T47D (cell line): Measurements from ENCODE around the gene SHBG.
"Not testable (repeated sequence)": the region's sequence is repeated elsewhere in the genome, so short reads cannot be mapped to it uniquely, and the experiment has no call there.

Experiments used
- DNase-seq, 2 experiments: peaks; one replicate each; pipeline versions ENCODE4 v3.0.0 to v3.0.0-alpha.2; 2011 to 2012; ENCODE audit warnings: low read depth in 1 of 2, low spot score in 1 of 2
- JUND ChIP-seq: IDR thresholded peaks from 2 replicates; pipeline ENCODE4 v1.6.1; 2012; ENCODE audit warnings: low read depth
- in situ Hi-C: cut with HindIII; loops from 2 replicates; pipeline ENCODE4 v1.10.0; 2016; ENCODE audit warnings: low sequenced_read_pairs, low pct_unique_long_range_greater_than_20kb

Gene SHBG

DNA sequence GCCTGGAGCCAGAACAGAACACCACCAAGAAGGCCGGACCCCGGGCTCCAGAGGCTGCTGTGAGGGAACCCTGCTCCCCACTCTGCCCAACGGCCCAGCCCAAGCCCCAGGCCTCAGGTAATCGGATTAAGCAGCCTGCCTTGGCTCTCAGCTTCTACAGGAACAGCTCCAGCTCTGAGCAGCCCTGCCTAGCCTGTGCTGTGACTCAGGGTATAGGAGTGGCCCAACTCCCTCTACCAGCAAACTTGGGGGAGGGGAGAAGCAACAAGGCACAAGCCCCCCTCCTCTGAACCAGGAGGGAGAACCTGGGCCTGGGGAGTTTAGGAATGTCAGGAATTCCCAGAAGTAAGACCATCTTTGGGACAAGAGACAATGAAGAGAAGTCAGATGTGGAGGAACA lies 39.2 kb upstream of the SHBG start:
- no peak for TF ChIP-seq JUND
- in situ Hi-C loops, result no loop called here
- DNase-seq, result no peak

DNA sequence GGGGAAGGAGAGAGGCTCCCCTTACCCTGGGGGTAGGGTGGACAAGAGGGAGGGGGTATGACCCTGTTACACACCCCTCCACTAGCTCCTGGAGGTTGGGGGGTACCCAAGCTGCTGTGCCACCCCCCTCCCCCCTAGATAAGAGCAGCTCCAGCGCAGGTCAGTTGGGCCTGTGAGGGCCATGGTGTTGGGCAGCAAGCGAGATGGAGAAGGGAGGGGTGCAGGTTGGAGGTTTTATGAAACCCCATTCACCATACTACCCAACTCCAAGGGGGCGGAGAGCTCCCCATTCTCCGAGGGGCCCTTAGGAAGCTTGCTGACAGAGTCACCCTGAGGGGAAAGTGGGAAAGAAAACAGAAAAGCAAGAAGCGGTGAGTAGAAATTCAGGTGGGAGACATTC lies 38.3 kb upstream of the SHBG start:
- no peak for TF ChIP-seq JUND
- in situ Hi-C loops, result no loop called here
- no peak for DNase-seq

DNA sequence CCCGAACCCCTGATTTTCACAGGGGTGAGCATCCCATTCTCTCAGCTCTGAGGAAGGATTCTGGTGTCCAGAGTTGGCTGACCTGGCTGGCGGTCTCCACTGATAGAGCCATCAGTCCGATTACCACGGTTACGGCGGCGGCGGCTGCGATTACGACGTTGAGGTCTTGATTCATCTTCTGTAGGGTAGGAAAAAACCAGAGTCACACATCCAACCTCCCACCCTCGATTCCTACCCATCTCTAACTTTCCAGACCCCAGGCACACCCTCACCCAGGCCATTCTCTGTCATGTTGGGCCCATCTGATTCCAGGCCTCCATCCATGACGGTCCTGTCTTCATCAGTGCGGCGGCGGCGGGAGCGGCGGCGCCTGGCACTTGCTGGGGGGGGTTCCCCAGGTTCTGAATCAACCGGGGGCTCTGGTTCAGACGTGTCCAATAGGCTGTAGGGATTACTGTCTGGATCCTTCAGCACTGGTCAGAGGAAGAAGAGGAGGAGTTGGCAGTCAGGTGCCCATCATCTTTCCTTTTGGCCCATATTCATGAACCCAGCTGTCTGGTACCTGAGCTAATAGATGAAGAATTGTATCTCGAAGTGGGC lies 37.4 kb upstream of the SHBG start:
- in situ Hi-C loops, result no loop called here
- DNase-seq, result no peak
- no peak for TF ChIP-seq JUND

DNA sequence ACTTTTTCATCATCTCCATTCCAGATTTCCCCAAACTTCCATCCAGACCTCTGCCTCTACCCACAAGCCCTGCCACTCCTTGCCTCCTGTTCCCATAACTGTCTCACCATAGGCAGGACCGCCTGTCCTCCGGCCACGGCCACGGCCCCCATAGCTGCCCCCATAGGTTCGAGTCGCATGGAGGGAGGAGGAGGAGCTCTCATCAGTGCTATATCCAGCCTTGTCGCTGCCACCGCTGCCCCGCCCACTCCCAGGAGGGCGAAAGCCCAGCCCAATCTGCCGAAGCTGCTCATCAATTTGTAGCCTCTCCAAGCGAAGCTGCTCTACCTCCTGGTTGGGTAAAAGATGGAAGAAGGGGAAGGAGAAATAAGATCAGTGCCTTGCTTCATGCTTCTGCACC lies 36.6 kb upstream of the SHBG start:
- no peak for TF ChIP-seq JUND
- in situ Hi-C loops, result no loop called here
- DNase-seq, result no peak

DNA sequence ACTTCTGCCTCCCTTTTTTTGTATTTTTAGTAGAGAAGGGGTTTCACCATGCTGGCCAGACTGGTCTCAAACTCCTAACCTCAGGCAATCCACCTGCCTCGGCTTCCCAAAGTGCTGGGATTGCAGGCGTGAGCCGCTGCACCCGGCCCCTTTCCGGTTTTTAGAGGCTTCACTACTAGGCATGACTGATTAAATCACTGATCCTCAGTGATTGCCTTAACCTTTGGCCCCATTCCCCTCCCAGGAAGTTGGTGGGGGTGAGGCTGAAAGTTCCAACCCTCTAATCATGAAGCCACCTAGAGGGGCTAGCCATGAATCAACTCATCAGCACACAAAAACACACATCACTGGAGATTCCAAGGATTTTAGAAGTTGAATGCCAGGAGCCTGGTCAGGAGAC lies 32.4 kb upstream of the SHBG start:
- DNase-seq, in situ Hi-C loops: not testable (repeated sequence)

DNA sequence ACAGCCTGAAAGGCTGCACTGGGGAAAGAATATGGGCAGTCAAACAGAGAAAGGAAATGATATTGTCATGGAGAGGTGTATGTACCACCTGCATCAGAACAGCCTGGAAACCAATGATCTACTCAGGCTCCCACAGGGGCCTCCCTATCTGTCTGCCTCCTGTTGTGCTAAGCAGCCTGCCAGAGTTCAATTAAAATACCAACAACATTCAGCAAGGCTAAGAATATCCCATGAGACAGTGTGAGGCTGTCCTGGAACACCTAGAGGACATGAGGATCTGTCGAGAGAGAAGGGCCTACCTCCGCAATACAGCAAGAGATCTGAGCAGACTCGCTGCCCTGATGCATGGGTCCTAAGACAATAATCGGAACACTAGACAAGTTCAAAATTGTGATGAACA lies 23.7 kb upstream of the SHBG start:
- TF ChIP-seq JUND, result no peak
- DNase-seq, result no peak
- in situ Hi-C loops, result no loop called here

DNA sequence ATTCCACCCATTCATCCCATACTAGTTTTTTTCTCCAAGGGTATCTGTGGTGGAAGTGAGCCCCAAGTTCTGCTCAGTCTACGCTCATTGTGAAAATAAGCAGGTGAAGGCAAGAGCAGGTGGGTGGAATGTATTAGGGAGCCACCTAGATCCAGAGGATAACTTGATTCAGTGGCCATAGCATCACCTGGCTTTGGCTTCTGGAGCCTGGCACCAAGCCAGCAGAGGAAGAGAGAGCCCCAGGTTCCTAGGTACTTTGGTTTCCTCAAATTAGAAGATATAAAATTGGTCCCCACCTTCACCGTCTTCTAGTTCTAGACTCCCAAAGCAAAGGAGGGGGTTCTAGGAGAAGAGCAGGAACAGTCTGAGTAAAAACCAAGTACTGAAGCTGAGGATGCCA lies 19.3 kb upstream of the SHBG start:
- DNase-seq, result no peak
- TF ChIP-seq JUND, result no peak

DNA sequence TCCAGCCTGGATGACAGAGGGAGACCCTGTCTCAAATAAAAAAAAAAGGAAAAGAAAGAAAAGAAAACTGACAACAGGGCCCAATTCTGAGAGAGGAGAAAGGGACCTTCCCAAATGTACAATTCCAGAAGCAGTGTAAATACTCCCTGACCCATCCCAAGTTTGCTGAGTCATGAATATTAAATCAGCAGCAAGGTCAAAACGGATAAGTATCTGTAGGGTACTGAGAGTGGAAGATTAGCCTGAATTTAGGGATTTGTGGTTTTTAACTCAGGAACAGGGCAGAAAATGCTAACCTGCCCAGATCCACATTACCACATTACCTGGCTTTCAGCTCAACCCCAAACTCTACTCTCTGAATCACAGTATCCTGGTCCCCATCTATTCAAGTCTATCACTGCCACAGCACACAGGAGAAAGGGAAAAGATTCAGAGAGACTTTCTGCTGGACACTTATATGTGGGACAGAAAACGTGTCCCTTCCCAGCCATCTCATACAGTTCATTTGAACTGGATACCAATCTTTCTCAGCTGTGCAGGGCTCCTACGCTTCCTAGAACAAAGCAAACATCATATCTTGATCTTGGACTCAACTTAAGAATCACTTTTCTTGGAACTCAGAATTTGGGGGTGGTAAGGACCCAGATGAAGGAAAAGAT lies 18.2 kb upstream of the SHBG start:
- TF ChIP-seq JUND, result no peak
- DNase-seq, result no peak
- in situ Hi-C loops, result no loop called here

More for the DNA sequence above, 19.3 kb upstream of the SHBG start:
- in situ Hi-C loops, result no loop called here

DNA sequence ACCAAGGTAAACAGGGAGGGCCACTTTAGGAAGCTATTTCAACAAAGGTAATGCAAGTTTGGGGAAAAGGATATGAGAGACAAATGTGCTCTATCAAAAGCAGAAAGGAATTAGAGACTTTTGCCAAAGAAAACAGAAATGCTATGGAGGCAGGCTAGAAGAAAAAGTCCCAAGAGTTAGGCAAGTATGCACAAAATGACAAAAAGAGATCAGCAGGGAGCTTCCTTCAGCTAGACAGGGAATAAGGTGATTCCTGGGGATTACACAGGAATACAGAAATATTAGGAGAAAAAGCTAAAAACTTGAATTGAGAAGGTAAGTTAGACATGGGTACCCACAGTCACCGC lies 17.7 kb upstream of the SHBG start:
- in situ Hi-C loops, result no loop called here
- no peak for DNase-seq
- no peak for TF ChIP-seq JUND

DNA sequence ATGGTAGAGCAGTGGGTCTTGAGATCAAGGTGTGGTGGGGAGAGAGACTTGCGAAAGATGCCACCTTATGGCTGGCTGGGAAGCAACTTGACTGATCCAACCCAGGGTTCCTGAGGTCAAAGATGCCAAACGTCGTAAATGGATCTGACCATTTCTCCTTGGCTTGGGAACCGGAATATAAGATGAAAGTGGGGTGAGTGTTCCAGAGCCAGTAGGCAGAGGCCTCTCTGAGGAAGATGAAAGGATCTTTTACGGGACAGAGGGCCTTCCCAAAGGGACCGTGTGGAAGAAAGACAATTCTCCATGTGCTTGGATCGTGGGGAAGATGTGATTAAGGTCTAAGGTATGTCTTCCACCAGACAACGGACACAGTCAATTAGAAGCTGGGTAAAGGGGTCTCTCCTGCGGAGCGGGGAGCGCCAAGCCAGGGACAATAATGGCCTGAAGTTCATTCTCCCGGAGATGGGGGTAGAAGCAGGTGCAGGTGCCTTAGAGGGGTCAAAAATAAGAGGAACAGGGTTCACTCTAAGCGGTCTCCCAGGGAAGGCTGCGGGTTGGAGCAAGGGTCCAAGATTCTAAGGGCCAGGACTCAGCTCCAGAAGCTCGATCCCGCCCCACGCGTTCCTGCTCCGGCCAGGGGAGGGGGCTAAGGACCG lies 16.0 kb upstream of the SHBG start:
- no peak for TF ChIP-seq JUND
- no peak for DNase-seq
- in situ Hi-C loops, result no loop called here

DNA sequence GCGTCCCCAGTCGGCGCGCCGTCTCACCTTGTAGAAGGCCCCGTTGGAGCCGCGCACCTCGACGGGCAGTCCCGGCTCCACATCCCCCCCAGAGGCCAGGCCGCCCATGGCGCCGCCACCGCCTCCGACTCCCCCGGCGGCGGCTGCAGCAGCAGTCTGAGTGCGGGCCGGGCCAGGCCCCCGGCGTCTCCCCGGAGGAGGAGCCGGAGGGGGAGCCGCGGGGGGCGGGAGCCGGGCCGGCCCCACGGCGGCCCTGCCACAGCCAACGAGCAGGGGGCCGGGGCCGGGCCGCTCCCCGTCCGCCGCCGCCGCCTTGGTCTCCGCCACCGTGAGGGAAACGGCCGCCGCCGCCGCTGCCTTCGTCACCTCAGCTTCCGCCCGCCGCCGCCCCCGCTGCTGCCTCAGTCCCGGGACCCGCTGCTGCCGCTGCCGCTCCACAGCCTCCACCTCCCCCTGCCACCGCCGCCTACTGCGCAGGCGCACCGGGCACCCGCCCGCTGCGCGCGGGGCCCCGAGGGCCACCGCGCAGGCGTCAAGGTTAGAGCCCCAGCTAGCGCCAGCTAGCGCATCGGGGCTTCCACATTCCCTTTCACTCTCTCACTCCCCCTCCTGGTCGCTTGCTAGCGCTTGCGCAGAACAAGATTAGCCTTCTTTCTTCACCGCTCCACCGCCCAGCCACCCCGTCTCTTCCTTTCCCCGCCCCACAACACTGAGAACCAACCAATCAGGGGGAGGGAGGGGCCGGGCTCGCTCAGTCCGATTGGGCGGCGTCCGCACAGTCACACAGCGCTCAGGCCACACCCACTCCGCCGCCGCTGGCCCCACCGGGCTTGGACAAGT lies 15.3 kb upstream of the SHBG start, which contains the start of gene FXR2:
TSS of gene FXR2 (minus strand) at position 473 of the 840 bp plus-strand sequence. CDS start at position 108, 365 bp downstream.
- no peak for TF ChIP-seq JUND

DNA sequence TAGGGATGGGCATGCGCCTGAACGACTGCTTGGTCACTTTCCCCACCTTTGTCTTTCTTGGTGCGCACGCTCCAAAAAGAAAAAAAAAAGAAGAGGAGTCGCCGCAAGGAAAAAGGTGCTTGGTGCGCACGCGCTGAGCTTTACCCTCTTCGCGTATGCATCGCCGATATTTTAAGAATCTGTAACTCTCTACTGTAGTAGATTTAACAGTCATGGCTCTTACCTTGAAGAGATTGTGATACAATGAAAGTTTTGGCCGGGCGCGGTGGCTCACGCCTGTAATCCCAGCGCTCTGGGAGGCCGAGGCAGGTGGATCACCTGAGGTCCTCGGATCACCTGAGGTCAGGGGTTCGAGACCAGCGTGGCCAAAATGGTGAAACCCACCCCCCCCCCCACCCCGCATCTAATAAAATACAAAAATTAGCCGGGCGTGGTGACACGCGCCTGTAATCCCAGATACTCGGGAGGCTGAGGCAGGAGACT lies 14.6 kb upstream of the SHBG start:
- no peak for DNase-seq
- TF ChIP-seq JUND, result no peak
- in situ Hi-C loops, result no loop called here

More for the DNA sequence above, 15.3 kb upstream of the SHBG start, which contains the start of gene FXR2:
- DNase-seq, result peak; percentile 96 to 99
- in situ Hi-C loops, result no loop called here
